DND-41 (cell line): Measurements from ENCODE around the gene S1PR4.
A peak's percentile ranks its signal among the peaks of the same experiment; 100 is the strongest.

Experiments used
- ATAC-seq: fragments of 200-7000 bp; cut with Tn5 transposase; 3 replicates; pipeline ENCODE4 v1.9.1; 2021; ENCODE audit warnings: low read depth; ENCODE audit not compliant: insufficient read depth
- DNase-seq: peaks from one replicate; pipeline ENCODE4 v3.0.0-alpha.2; 2020
- H2AFZ ChIP-seq: 2 replicates; pipeline ENCODE4 v1.6.0; 2012; ENCODE audit warnings: low read depth, low read length
- H3K27ac ChIP-seq: 2 replicates; pipeline ENCODE4 v1.5.1; 2012; ENCODE audit warnings: low read length, inconsistent platforms
- H3K27me3 ChIP-seq: fragments of 200-600 bp; sonication (generic); 2 replicates; pipeline ENCODE4 v1.6.0; 2012; ENCODE audit warnings: low read length, mild to moderate bottlenecking, inconsistent platforms; ENCODE audit not compliant: insufficient read depth, poor library complexity
- H3K36me3 ChIP-seq: 2 replicates; pipeline ENCODE4 v1.5.1; 2012; ENCODE audit warnings: low read length, inconsistent platforms; ENCODE audit not compliant: insufficient read depth
- H3K4me1 ChIP-seq: 2 replicates; pipeline ENCODE4 v1.5.1; 2012; ENCODE audit warnings: mild to moderate bottlenecking, low read length; ENCODE audit not compliant: insufficient read depth
- H3K4me2 ChIP-seq: 2 replicates; pipeline ENCODE4 v1.6.0; 2012; ENCODE audit warnings: mild to moderate bottlenecking, moderate library complexity, low read length, inconsistent platforms; ENCODE audit not compliant: insufficient read depth
- H3K4me3 ChIP-seq, 2 experiments: fragments of 200-600 bp in 1 of 2; shearing (Covaris generic) in 1 of 2; 2 replicates each; pipeline ENCODE4 v1.5.1; 2012 to 2016; ENCODE audit warnings: inconsistent platforms in 2 of 2, low read length in 2 of 2, mild to moderate bottlenecking in 2 of 2, low read depth in 1 of 2, moderate library complexity in 1 of 2
- H3K79me2 ChIP-seq: 2 replicates; pipeline ENCODE4 v1.6.0; 2012; ENCODE audit warnings: low read length, inconsistent platforms; ENCODE audit not compliant: insufficient read depth
- H3K9ac ChIP-seq: 2 replicates; pipeline ENCODE4 v1.6.0; 2012; ENCODE audit warnings: low read depth, mild to moderate bottlenecking, inconsistent platforms, low read length, moderate library complexity
- H3K9me3 ChIP-seq: 2 replicates; pipeline ENCODE4 v1.5.1; 2012; ENCODE audit warnings: low read length, moderate library complexity, mild to moderate bottlenecking, inconsistent platforms; ENCODE audit not compliant: insufficient read depth, severe bottlenecking
- H4K20me1 ChIP-seq: 2 replicates; pipeline ENCODE4 v1.6.0; 2012; ENCODE audit warnings: low read length; ENCODE audit not compliant: insufficient read depth
- EZH2 ChIP-seq: IDR thresholded peaks from 3 replicates; pipeline ENCODE4 v1.6.1; 2012; ENCODE audit warnings: borderline replicate concordance, low read depth, mild to moderate bottlenecking, moderate library complexity, low read length, inconsistent platforms; ENCODE audit not compliant: severe bottlenecking
- TF ChIP-seq, protein P1 (sequence below): IDR thresholded peaks from 2 replicates; pipeline ENCODE4 v1.5.1; 2012; ENCODE audit warnings: borderline replicate concordance, low read length, moderate library complexity, mild to moderate bottlenecking; ENCODE audit not compliant: poor library complexity, severe bottlenecking; ENCODE audit errors: extremely low read depth

Gene S1PR4

DNA sequence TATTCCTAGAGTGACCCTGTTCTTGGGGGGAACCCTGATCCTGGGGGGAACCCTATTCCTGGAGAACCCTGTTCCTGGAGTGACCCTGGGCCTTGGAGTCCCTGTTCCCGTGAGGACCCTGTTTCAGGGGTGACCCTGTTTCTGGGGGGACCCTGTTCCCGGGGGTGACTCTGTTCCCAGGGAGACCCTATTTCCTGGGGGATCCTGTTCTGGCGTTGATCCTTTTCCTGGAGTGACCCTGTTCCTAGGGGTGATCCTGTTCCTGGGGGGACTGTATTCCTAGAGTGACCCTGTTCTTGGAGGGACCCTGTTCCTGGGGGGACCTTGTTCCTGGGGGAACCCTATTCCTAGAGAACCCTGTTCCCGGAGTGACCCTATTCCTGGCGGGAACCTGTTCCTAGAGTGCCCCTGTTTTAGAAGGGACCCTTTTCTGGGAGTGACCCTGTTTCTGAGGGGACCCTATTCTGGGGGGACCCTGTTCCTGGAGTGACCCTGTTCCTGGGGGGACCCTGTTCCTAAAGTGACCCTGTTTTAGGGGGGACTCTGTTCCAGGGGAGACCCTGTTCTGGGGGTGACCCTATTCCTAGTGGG, 27.7 kb upstream of the S1PR4 start:
- peaks cover 98% of the 10 kb centered on the region for H3K36me3 ChIP-seq
- peaks cover 98% of the 10 kb centered on the region for H3K79me2 ChIP-seq
- H3K9me3 ChIP-seq, result peaks cover 5% of the 10 kb centered on the region
- H4K20me1 ChIP-seq, result peaks cover 59% of the 10 kb centered on the region
- H3K4me3 ChIP-seq, result peak overlapping the region in 1 of 2 experiments; percentile 20; a peak in 1 of 4 replicates
- no peak overlapping the region for H2AFZ ChIP-seq
- DNase-seq (no peak), ATAC-seq (no peak)
- no peak overlapping the region for H3K9ac ChIP-seq
- H3K27me3 ChIP-seq, result no peaks in the 10 kb centered on the region
- peaks cover 95% of the 10 kb centered on the region for H3K4me1 ChIP-seq
- H3K27ac ChIP-seq, result peak overlapping the region; percentile 93
- TF ChIP-seq, protein P1, sequence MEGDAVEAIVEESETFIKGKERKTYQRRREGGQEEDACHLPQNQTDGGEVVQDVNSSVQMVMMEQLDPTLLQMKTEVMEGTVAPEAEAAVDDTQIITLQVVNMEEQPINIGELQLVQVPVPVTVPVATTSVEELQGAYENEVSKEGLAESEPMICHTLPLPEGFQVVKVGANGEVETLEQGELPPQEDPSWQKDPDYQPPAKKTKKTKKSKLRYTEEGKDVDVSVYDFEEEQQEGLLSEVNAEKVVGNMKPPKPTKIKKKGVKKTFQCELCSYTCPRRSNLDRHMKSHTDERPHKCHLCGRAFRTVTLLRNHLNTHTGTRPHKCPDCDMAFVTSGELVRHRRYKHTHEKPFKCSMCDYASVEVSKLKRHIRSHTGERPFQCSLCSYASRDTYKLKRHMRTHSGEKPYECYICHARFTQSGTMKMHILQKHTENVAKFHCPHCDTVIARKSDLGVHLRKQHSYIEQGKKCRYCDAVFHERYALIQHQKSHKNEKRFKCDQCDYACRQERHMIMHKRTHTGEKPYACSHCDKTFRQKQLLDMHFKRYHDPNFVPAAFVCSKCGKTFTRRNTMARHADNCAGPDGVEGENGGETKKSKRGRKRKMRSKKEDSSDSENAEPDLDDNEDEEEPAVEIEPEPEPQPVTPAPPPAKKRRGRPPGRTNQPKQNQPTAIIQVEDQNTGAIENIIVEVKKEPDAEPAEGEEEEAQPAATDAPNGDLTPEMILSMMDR, result no peak
- no peak for TF ChIP-seq EZH2
- H3K4me2 ChIP-seq, result peak overlapping the region; percentile 25

DNA sequence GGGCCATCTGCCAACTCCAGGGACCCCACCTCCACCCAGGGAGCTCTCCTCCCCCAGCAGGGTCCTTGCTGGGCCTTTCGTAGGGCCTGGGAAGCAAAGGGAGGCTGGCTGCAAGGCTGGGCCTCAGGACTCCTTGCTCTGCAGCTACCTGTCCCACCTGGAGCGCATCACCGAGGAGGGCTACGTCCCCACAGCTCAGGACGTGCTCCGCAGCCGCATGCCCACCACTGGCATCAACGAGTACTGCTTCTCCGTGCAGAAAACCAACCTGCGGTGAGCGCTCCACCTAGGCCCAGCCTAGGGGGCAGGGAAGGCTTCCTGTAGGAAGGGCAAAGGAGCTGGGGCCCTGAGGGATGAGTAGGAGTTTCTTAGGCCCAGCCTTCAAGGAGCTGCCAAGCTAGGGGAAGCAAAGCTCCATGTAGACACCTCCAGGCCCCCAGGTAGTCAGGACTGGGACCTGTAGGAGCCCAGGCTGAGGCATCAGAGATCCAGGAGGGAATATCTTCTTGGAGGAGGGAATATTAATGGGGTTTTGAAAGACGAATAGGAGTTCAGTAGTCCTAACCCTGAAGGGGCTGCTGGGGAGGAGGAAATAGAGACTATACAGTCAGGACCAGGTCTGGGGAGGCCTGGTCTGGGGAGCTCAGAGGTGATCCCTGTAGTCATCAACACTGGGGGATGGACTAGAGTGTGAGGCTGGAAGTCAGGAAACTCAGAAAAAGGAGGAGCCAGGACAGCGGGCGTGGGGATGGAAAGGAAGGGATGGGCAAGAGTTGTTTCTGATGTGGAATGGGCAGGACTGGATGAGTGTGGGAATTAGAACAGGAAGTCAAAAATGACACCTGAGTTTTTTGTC, 26.8 kb upstream of the S1PR4 start:
- Histone ChIP-seq H3K27me3 (no peaks in the 10 kb centered on the region), H3K4me2 (peak overlapping the region; percentile 25), H3K79me2 (peaks cover 98% of the 10 kb centered on the region), H3K9me3 (peaks cover 5% of the 10 kb centered on the region), H3K4me3 (no peak overlapping the region), H3K36me3 (peaks cover 98% of the 10 kb centered on the region), H3K9ac (no peak overlapping the region), H3K27ac (peak overlapping the region; percentile 93), H2AFZ (no peak overlapping the region), H4K20me1 (peaks cover 52% of the 10 kb centered on the region), H3K4me1 (peaks cover 90% of the 10 kb centered on the region)
- DNase-seq (no peak), ATAC-seq (no peak)
- TF ChIP-seq, protein P1, result no peak
- no peak for TF ChIP-seq EZH2

GRCh38 chr19:3152419-3152780, 26.2 kb upstream of the S1PR4 start:
- Histone ChIP-seq H3K36me3 (peaks cover 98% of the 10 kb centered on the region), H3K9ac (no peak overlapping the region), H3K4me2 (peak overlapping the region; percentile 25), H3K4me1 (peaks cover 84% of the 10 kb centered on the region), H3K4me3 (no peak overlapping the region), H4K20me1 (peaks cover 48% of the 10 kb centered on the region), H3K79me2 (peaks cover 97% of the 10 kb centered on the region), H3K9me3 (peaks cover 5% of the 10 kb centered on the region), H3K27ac (peak overlapping the region; percentile 93), H2AFZ (no peak overlapping the region), H3K27me3 (no peaks in the 10 kb centered on the region)
- no peak for DNase-seq
- ATAC-seq, result no peak
- TF ChIP-seq, protein P1, result no peak
- TF ChIP-seq EZH2, result no peak
